H1 (cell line): Measurements from ENCODE around the gene TMEM163. TPM values are rescaled to one million over a fixed set of nuclear protein-coding genes. Genes with fewer than 3 reads are reported as not detected.

ENCODE experiments used
- BCL11A ChIP-seq, 2 experiments: IDR thresholded peaks; one replicate each; pipeline ENCODE4 v1.6.1; 2011; ENCODE audit warnings: low read depth in 2 of 2, low read length in 2 of 2, mild to moderate bottlenecking in 2 of 2
- EGR1 ChIP-seq: IDR thresholded peaks from 2 replicates; pipeline ENCODE4 v1.6.1; 2011; ENCODE audit warnings: low read depth, low read length, borderline replicate concordance
- RFX5 ChIP-seq: IDR thresholded peaks from 2 replicates; pipeline ENCODE4 v1.6.1; 2011; ENCODE audit warnings: low read depth, low read length, improper control_type of control experiment, borderline replicate concordance
- SP2 ChIP-seq: IDR thresholded peaks from 2 replicates; pipeline ENCODE4 v1.6.1; 2012; ENCODE audit warnings: mild to moderate bottlenecking, low read length, inconsistent platforms
- TEAD4 ChIP-seq: IDR thresholded peaks from 2 replicates; pipeline ENCODE4 v1.6.1; 2012; ENCODE audit warnings: low read depth, low read length, inconsistent platforms, mixed read lengths
- polyA plus RNA-seq, 7 experiments: library from polyadenylated mRNA; depleted of rRNA in 3 of 7; stranded (reverse) in 5 of 7; unstranded in 2 of 7; fragments of >200 nt in 5 of 7; fragments of 200-250 nt in 2 of 7; gene quantifications; 1 replicate in 5 of 7; 2 replicates in 1 of 7; 4 replicates in 1 of 7; pipeline versions ENCODE4 v1.2.1 to v1.2.3, GENCODE V29; 2011 to 2013; ENCODE audit warnings: missing spikeins in 2 of 7, mixed read lengths in 2 of 7
- total RNA-seq: library from RNA; stranded (reverse); fragmentation: NEBNext Ultra II Directional; extraction: Animal tissue kit (Norgen Biotek cat#: 25700); gene quantifications from 2 replicates; pipeline ENCODE4 v1.2.1, GENCODE V29; 2021
- TF ChIP-seq, protein P1 (sequence below): fragments of 300-600 bp; sonication (generic); IDR thresholded peaks from 2 replicates; pipeline ENCODE4 v1.7.1; 2012; ENCODE audit warnings: low read length, moderate library complexity, mild to moderate bottlenecking, inconsistent platforms; ENCODE audit not compliant: insufficient replicate concordance

TMEM163 gene
- total and polyA plus RNA-seq, 2 of the 8 experiments (the other 6 are each of a cell fraction or from before 2014, with no cell fraction given), result 2.8 to 3.2 TPM

DNA sequence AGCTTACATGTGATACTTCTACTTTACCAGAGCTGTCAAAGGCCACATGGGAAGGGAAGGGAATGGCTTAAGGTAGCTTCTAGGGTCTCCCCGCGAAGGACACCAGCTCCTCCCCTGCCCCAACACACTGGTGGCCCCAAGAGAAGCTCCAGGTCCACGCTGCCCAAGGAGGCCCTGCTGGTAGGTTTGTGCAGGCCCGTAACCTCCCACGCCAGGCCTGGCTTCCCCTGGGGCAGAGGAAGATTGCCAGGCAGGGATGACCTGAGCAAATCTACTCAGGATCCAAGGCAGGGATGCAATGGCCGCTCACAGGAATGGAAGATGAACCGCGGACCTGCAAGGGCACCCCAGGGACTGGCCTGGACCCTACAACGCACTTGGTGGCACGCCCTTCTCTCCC, 259.9 kb downstream of the TMEM163 start (continued):
- TF ChIP-seq, protein P1, sequence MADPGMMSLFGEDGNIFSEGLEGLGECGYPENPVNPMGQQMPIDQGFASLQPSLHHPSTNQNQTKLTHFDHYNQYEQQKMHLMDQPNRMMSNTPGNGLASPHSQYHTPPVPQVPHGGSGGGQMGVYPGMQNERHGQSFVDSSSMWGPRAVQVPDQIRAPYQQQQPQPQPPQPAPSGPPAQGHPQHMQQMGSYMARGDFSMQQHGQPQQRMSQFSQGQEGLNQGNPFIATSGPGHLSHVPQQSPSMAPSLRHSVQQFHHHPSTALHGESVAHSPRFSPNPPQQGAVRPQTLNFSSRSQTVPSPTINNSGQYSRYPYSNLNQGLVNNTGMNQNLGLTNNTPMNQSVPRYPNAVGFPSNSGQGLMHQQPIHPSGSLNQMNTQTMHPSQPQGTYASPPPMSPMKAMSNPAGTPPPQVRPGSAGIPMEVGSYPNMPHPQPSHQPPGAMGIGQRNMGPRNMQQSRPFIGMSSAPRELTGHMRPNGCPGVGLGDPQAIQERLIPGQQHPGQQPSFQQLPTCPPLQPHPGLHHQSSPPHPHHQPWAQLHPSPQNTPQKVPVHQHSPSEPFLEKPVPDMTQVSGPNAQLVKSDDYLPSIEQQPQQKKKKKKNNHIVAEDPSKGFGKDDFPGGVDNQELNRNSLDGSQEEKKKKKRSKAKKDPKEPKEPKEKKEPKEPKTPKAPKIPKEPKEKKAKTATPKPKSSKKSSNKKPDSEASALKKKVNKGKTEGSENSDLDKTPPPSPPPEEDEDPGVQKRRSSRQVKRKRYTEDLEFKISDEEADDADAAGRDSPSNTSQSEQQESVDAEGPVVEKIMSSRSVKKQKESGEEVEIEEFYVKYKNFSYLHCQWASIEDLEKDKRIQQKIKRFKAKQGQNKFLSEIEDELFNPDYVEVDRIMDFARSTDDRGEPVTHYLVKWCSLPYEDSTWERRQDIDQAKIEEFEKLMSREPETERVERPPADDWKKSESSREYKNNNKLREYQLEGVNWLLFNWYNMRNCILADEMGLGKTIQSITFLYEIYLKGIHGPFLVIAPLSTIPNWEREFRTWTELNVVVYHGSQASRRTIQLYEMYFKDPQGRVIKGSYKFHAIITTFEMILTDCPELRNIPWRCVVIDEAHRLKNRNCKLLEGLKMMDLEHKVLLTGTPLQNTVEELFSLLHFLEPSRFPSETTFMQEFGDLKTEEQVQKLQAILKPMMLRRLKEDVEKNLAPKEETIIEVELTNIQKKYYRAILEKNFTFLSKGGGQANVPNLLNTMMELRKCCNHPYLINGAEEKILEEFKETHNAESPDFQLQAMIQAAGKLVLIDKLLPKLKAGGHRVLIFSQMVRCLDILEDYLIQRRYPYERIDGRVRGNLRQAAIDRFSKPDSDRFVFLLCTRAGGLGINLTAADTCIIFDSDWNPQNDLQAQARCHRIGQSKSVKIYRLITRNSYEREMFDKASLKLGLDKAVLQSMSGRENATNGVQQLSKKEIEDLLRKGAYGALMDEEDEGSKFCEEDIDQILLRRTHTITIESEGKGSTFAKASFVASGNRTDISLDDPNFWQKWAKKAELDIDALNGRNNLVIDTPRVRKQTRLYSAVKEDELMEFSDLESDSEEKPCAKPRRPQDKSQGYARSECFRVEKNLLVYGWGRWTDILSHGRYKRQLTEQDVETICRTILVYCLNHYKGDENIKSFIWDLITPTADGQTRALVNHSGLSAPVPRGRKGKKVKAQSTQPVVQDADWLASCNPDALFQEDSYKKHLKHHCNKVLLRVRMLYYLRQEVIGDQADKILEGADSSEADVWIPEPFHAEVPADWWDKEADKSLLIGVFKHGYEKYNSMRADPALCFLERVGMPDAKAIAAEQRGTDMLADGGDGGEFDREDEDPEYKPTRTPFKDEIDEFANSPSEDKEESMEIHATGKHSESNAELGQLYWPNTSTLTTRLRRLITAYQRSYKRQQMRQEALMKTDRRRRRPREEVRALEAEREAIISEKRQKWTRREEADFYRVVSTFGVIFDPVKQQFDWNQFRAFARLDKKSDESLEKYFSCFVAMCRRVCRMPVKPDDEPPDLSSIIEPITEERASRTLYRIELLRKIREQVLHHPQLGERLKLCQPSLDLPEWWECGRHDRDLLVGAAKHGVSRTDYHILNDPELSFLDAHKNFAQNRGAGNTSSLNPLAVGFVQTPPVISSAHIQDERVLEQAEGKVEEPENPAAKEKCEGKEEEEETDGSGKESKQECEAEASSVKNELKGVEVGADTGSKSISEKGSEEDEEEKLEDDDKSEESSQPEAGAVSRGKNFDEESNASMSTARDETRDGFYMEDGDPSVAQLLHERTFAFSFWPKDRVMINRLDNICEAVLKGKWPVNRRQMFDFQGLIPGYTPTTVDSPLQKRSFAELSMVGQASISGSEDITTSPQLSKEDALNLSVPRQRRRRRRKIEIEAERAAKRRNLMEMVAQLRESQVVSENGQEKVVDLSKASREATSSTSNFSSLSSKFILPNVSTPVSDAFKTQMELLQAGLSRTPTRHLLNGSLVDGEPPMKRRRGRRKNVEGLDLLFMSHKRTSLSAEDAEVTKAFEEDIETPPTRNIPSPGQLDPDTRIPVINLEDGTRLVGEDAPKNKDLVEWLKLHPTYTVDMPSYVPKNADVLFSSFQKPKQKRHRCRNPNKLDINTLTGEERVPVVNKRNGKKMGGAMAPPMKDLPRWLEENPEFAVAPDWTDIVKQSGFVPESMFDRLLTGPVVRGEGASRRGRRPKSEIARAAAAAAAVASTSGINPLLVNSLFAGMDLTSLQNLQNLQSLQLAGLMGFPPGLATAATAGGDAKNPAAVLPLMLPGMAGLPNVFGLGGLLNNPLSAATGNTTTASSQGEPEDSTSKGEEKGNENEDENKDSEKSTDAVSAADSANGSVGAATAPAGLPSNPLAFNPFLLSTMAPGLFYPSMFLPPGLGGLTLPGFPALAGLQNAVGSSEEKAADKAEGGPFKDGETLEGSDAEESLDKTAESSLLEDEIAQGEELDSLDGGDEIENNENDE, result no peak
- no peak for TF ChIP-seq EGR1
- TF ChIP-seq TEAD4, result no peak
- TF ChIP-seq BCL11A (IDR thresholded peaks at IDR 0.05; ENCODE audit: low read depth in 2 of 2, low read length in 2 of 2), result no peak
- no peak for TF ChIP-seq SP2
- no peak for TF ChIP-seq RFX5
